GM10266 (cell line): ENCODE measurements around the gene ZNF101.

ENCODE experiments used
- DNase-seq: peaks from one replicate; pipeline ENCODE4 v3.0.0; 2012; ENCODE audit errors: extremely low spot score
- CTCF ChIP-seq: IDR thresholded peaks from 2 replicates; pipeline ENCODE4 v1.5.1; 2012; ENCODE audit warnings: mild to moderate bottlenecking, low read depth; ENCODE audit not compliant: control insufficient read depth, insufficient read depth; ENCODE audit errors: missing control alignments

The ZNF101 gene

GRCh38 chr19:19634516-19635312, 33.9 kb upstream of the ZNF101 start:
- DNase-seq: no peak
- no peak for TF ChIP-seq CTCF

- DNase-seq: no peak
- no peak for TF ChIP-seq CTCF
These were observed 33.3 kb upstream of the ZNF101 start for GRCh38 chr19:19635313-19635702.

- no peak for TF ChIP-seq CTCF
- no peak for DNase-seq
These were observed 32.0 kb upstream of the ZNF101 start for GRCh38 chr19:19636573-19637185.

GRCh38 chr19:19637186-19637522, 31.5 kb upstream of the ZNF101 start:
- DNase-seq: no peak
- no peak for TF ChIP-seq CTCF

GRCh38 chr19:19637523-19638251, 31.0 kb upstream of the ZNF101 start:
- TF ChIP-seq CTCF: no peak

GRCh38 chr19:19642506-19643157, 26.0 kb upstream of the ZNF101 start:
- DNase-seq: peak; percentile 86
- TF ChIP-seq CTCF: no peak

More at GRCh38 chr19:19637523-19638251, 31.0 kb upstream of the ZNF101 start:
- no peak for DNase-seq
